GM04504 (cell line): ENCODE data around the gene IGDCC3.

Experiments
- DNase-seq: peaks from one replicate; pipeline ENCODE4 v3.0.0-alpha.2; 2012; ENCODE audit warnings: low read depth

Gene IGDCC3

GRCh38 chr15:65328506-65329287 lies 49.1 kb downstream of the IGDCC3 start:
- no peak for DNase-seq

- DNase-seq: no peak
These were observed 50.0 kb downstream of the IGDCC3 start for GRCh38 chr15:65327651-65328393.

GRCh38 chr15:65326818-65327217 lies 51.0 kb downstream of the IGDCC3 start:
- no peak for DNase-seq

GRCh38 chr15:65326117-65326526 lies 51.7 kb downstream of the IGDCC3 start:
- DNase-seq: no peak

GRCh38 chr15:65323071-65323511 lies 54.7 kb downstream of the IGDCC3 start:
- DNase-seq: no peak

GRCh38 chr15:65318870-65319356 lies 58.9 kb downstream of the IGDCC3 start:
- DNase-seq: peak; percentile 46

GRCh38 chr15:65312400-65312916 lies 65.3 kb downstream of the IGDCC3 start:
- no peak for DNase-seq

- no peak for DNase-seq
These were observed 66.0 kb downstream of the IGDCC3 start for GRCh38 chr15:65311760-65312159.

- DNase-seq: no peak
These were observed 67.2 kb downstream of the IGDCC3 start for GRCh38 chr15:65310431-65311137.

- DNase-seq: no peak
These were observed 67.9 kb downstream of the IGDCC3 start for GRCh38 chr15:65309882-65310418.

- no peak for DNase-seq
These were observed 69.8 kb downstream of the IGDCC3 start for GRCh38 chr15:65307978-65308377.

GRCh38 chr15:65306551-65306950 lies 71.3 kb downstream of the IGDCC3 start:
- no peak for DNase-seq

- DNase-seq: no peak
These were observed 72.0 kb downstream of the IGDCC3 start for GRCh38 chr15:65305776-65306175.

- no peak for DNase-seq
These were observed 72.5 kb downstream of the IGDCC3 start for GRCh38 chr15:65305150-65305758.

- peak; percentile 88 for DNase-seq
These were observed 73.2 kb downstream of the IGDCC3 start, which contains the start of gene RNU5B-1 for GRCh38 chr15:65304381-65305149. RNU5B-1 (plus strand) TSS chr15:65304677.

- DNase-seq: no peak
These were observed 74.0 kb downstream of the IGDCC3 start for GRCh38 chr15:65303687-65304380.

GRCh38 chr15:65302061-65302460 lies 75.7 kb downstream of the IGDCC3 start:
- no peak for DNase-seq

GRCh38 chr15:65300924-65301441 lies 76.8 kb downstream of the IGDCC3 start:
- no peak for DNase-seq

- no peak for DNase-seq
These were observed 79.1 kb downstream of the IGDCC3 start for GRCh38 chr15:65298731-65299130.
